GM12874 (cell line): ENCODE data around the gene POGLUT3.

Experiments used
- CTCF ChIP-seq: IDR thresholded peaks from 2 replicates; pipeline ENCODE4 v1.5.1; 2011; ENCODE audit warnings: low read depth, mild to moderate bottlenecking, control low read depth, low read length, moderate library complexity; ENCODE audit not compliant: insufficient read depth

POGLUT3 gene

GRCh38 chr11:108518581-108518980 is 20.4 kb upstream of the POGLUT3 start:
- no peak for TF ChIP-seq CTCF

DNA sequence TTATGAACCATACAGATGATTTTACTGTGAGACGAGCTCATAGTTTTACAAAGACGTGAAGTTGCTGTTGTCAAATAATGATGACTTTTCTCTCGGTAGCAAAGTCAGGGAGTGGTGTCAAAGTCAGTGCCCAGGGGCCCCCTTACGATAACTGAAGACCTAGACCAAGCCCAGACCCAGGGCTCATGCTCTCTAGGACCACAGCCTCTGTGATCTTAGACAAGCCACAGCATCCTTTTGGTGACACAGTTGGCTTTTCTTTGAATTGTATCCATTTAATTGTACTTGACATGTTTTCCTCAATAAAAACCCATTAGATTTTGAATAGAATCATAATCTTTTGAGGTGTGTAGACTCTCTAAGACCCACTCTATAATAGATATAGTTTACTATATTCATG is 17.9 kb upstream of the POGLUT3 start:
- no peak for TF ChIP-seq CTCF

- TF ChIP-seq CTCF = no peak
Observed at GRCh38 chr11:108512708-108513107, 14.5 kb upstream of the POGLUT3 start.

DNA sequence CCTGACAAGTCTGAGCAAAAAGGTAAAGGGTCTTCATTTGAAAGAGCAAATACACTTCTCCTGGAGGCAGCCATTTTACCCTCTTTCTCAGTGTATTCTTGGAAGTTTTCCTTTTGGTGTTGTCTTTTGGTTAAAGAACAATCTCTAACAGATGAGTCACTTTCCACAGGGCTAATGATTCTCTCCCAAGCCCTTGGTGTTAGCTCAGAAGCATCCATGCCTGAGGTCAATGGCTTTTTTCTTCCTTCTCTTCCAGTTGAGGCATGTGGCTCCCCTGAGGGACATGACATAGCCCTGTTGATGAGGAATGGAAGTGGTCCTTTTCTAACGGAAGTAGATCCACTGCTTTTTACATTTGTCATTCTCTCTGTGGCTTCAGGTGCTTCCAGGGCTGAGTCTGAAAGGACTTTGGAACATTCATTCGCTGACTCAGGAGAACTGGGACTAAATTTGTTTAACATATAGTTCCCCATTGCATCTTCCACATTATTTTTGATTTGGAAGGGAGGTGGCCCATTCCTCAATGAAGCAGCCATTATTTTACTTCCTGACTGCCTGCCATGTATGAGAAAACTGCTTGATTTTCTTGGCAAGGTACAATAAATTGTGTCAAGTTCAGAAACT is 13.8 kb upstream of the POGLUT3 start:
- no peak for TF ChIP-seq CTCF

DNA sequence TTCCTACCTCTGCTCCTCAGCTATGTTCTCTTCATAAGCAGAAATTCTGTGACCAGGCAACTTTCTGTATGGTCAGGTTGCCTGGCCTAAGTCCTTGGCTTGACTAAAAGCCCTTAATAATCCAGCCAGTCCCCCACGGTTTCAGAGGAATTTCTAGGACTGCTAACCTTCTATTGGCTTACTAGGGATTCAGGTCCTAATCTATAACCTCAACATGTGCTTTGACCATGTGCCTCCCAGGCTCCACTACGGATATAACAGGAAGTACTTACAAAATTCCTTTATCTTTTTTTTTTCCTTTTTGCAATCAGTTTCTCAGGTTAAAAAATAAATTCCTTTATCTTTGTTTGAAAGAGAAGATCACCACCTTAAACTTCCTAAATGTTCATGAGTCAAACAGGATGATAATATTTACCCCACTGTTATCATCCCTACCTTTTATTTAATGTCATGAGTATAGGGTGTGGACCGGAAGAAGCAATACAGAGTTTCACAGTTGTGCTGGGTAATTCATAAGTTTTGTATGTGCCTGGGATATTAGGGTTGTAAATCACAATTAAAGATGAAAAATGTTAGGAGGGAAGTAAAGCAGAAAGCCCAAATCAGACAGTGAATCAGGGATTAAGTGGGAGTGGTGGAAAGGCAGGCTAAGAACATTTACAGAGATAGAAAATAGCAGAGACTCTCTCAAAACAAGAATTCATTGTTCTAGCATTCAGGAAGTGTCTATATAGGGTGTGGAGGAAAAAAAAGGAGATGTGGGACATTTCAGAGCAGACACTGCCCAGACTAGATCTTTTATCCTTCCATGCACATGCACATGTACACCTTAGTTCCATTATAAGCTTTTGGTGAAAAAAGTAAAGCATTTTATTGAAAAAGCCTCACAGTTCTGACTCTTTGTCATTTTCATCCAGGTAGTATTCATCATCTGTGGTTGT is 10.7 kb upstream of the POGLUT3 start:
- no peak for TF ChIP-seq CTCF

DNA sequence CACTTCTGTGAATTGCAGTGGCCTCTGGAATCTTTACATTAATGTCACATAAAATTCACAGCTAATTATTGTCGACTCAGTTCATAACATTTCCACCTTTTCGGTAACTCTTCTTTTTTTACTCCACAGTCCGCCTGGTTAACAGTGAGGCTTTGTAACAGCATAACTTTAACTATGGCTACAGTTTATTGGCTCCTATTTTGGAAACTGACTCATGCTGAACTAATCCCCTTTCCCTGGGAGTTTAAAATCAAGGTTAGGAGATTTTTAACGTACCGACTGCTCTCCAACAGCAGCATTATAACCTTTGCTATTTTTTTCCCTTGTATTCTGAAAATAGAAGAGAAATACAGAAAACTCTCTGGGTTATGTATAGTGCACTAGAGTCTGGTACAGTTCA is 3.2 kb upstream of the POGLUT3 start:
- TF ChIP-seq CTCF = no peak

GRCh38 chr11:108500721-108501120 is 2.5 kb upstream of the POGLUT3 start:
- TF ChIP-seq CTCF = no peak
